Adrenal gland (tissue), 5 donors: ENCODE data around the gene ZDHHC14.

ENCODE experiments used
- POLR2A ChIP-seq, 2 donors: fragments of 450-650 bp; IDR thresholded peaks; one replicate each; pipeline ENCODE4 v1.6.1; 2017; ENCODE audit warnings: antibody characterized with exemption in 2 of 2, mild to moderate bottlenecking in 2 of 2, moderate library complexity in 1 of 2
- TF ChIP-seq, protein P1 (sequence below), 6 experiments: fragments of 450-650 bp in 4 of 6; fragments of 200-600 bp in 2 of 6; sonication (generic) in 1 of 6; IDR thresholded peaks; 1 replicate in 5 of 6; 2 replicates in 1 of 6; pipeline versions ENCODE4 v1.5.1 to v1.8.0; 2016 to 2021; ENCODE audit warnings: antibody characterized with exemption in 6 of 6, mild to moderate bottlenecking in 2 of 6, moderate library complexity in 1 of 6
- donor health status: DM: no; HTN: no; CAD: no.

DNA sequence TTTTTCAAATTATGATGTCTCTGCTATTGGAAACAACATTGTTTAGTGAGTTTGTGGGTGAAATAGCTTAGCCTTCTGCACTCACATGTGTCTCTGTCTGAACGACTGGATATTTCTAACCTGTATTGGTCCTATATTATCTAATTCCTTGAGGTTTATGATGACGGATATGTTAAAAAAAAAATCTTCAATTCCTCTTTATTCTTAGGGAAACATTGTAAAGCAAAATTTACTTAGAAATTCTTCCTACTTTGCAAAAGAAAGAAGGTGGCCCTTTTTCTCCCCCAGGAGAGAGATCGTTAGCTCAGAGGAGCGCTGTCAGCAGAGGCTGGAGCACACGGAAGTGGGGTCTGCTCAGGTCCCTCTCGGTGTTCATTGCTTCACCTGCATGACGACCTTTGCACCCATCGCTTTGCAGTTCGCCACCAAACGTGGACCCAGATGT lies 149.8 kb downstream of the ZDHHC14 start:
- TF ChIP-seq, protein P1, sequence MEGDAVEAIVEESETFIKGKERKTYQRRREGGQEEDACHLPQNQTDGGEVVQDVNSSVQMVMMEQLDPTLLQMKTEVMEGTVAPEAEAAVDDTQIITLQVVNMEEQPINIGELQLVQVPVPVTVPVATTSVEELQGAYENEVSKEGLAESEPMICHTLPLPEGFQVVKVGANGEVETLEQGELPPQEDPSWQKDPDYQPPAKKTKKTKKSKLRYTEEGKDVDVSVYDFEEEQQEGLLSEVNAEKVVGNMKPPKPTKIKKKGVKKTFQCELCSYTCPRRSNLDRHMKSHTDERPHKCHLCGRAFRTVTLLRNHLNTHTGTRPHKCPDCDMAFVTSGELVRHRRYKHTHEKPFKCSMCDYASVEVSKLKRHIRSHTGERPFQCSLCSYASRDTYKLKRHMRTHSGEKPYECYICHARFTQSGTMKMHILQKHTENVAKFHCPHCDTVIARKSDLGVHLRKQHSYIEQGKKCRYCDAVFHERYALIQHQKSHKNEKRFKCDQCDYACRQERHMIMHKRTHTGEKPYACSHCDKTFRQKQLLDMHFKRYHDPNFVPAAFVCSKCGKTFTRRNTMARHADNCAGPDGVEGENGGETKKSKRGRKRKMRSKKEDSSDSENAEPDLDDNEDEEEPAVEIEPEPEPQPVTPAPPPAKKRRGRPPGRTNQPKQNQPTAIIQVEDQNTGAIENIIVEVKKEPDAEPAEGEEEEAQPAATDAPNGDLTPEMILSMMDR (IDR thresholded peaks at IDR 0.05) = no peak
- TF ChIP-seq POLR2A (IDR thresholded peaks at IDR 0.05) = no peak
